Measurements from ENCODE around the gene VGLL4. TPM values are rescaled to one million over a fixed set of nuclear protein-coding genes. Genes with fewer than 3 reads are reported as not detected.

VGLL4 gene
- polyA plus RNA-seq, 1 donor from 2014 or later, result 113 TPM

GRCh38 chr3:11535243-11535960 lies 108.3 kb downstream of the VGLL4 start:
- Histone ChIP-seq H3K9ac (ENCODE audit: low read length) (no peak overlapping the region), H3F3A (ENCODE audit: insufficient read depth, low read length, poor library complexity, severe bottlenecking) (no peaks in the 10 kb centered on the region), H3K36me3 (ENCODE audit: insufficient read depth, low read length) (no peaks in the 10 kb centered on the region), H3K9me3 (ENCODE audit: low read length) (no peaks in the 10 kb centered on the region), H4K20me1 (ENCODE audit: insufficient read depth) (no peaks in the 10 kb centered on the region), H2AFZ (ENCODE audit: low read depth, low read length) (no peak overlapping the region), H3K4me2 (ENCODE audit: low read length) (no peak overlapping the region), H3K9me2 (ENCODE audit: insufficient read depth, low read length) (no peaks in the 10 kb centered on the region), H3K4me3 (ENCODE audit: low read length) (no peak overlapping the region), H3K27ac (ENCODE audit: low read length) (no peak overlapping the region), H3K27me3 (ENCODE audit: insufficient read depth, low read depth, low read length) (no peaks in the 10 kb centered on the region), H3K79me2 (replicated peaks; ENCODE audit: insufficient read depth, low read length) (no peaks in the 10 kb centered on the region)
- no peak for TF ChIP-seq SMC3 (conservative IDR thresholded peaks at IDR 0.05; ENCODE audit: poor library complexity)
- no peak for TF ChIP-seq TAF1 (IDR thresholded peaks at IDR 0.05; ENCODE audit: low read depth)
- no peak for TF ChIP-seq RAD21 (conservative IDR thresholded peaks at IDR 0.05)
- TF ChIP-seq REST (IDR thresholded peaks at IDR 0.05; ENCODE audit: borderline replicate concordance), result no peak
- no peak for TF ChIP-seq MXI1 (conservative IDR thresholded peaks at IDR 0.05; ENCODE audit: poor library complexity, severe bottlenecking)
- no peak for TF ChIP-seq EZH2 (IDR thresholded peaks at IDR 0.05; ENCODE audit: borderline replicate concordance, insufficient read depth, low read length, poor library complexity, severe bottlenecking)
- TF ChIP-seq EP300 (conservative IDR thresholded peaks at IDR 0.05; ENCODE audit: poor library complexity, severe bottlenecking), result no peak
- TF ChIP-seq, protein P1, sequence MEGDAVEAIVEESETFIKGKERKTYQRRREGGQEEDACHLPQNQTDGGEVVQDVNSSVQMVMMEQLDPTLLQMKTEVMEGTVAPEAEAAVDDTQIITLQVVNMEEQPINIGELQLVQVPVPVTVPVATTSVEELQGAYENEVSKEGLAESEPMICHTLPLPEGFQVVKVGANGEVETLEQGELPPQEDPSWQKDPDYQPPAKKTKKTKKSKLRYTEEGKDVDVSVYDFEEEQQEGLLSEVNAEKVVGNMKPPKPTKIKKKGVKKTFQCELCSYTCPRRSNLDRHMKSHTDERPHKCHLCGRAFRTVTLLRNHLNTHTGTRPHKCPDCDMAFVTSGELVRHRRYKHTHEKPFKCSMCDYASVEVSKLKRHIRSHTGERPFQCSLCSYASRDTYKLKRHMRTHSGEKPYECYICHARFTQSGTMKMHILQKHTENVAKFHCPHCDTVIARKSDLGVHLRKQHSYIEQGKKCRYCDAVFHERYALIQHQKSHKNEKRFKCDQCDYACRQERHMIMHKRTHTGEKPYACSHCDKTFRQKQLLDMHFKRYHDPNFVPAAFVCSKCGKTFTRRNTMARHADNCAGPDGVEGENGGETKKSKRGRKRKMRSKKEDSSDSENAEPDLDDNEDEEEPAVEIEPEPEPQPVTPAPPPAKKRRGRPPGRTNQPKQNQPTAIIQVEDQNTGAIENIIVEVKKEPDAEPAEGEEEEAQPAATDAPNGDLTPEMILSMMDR (IDR thresholded peaks at IDR 0.05; ENCODE audit: poor library complexity, severe bottlenecking), result no peak
- no peak for TF ChIP-seq POLR2AphosphoS5 (IDR thresholded peaks at IDR 0.05)

GRCh38 chr3:11534793-11535101 lies 109.0 kb downstream of the VGLL4 start:
- no peaks in the 10 kb centered on the region for H3K9me2 ChIP-seq (ENCODE audit: insufficient read depth, low read length)
- H2AFZ ChIP-seq (ENCODE audit: low read depth, low read length), result no peak overlapping the region
- H3K4me2 ChIP-seq (ENCODE audit: low read length), result no peak overlapping the region
- H3K9me3 ChIP-seq (ENCODE audit: low read length), result no peaks in the 10 kb centered on the region
- no peaks in the 10 kb centered on the region for H3F3A ChIP-seq (ENCODE audit: insufficient read depth, low read length, poor library complexity, severe bottlenecking)
- no peak overlapping the region for H3K27ac ChIP-seq (ENCODE audit: low read length)
- no peak overlapping the region for H3K4me3 ChIP-seq (ENCODE audit: low read length)
- no peaks in the 10 kb centered on the region for H3K36me3 ChIP-seq (ENCODE audit: insufficient read depth, low read length)
- no peaks in the 10 kb centered on the region for H3K27me3 ChIP-seq (ENCODE audit: insufficient read depth, low read depth, low read length)
- H4K20me1 ChIP-seq (ENCODE audit: insufficient read depth), result no peaks in the 10 kb centered on the region
- TF ChIP-seq EZH2 (IDR thresholded peaks at IDR 0.05; ENCODE audit: borderline replicate concordance, insufficient read depth, low read length, poor library complexity, severe bottlenecking) (no peak), REST (IDR thresholded peaks at IDR 0.05; ENCODE audit: borderline replicate concordance) (no peak), SMC3 (conservative IDR thresholded peaks at IDR 0.05; ENCODE audit: poor library complexity) (no peak), RAD21 (conservative IDR thresholded peaks at IDR 0.05) (no peak), TAF1 (IDR thresholded peaks at IDR 0.05; ENCODE audit: low read depth) (no peak), POLR2AphosphoS5 (IDR thresholded peaks at IDR 0.05) (no peak), EP300 (conservative IDR thresholded peaks at IDR 0.05; ENCODE audit: poor library complexity, severe bottlenecking) (no peak), MXI1 (conservative IDR thresholded peaks at IDR 0.05; ENCODE audit: poor library complexity, severe bottlenecking) (no peak)
- TF ChIP-seq, protein P1 (IDR thresholded peaks at IDR 0.05; ENCODE audit: poor library complexity, severe bottlenecking), result no peak
- no peak overlapping the region for H3K9ac ChIP-seq (ENCODE audit: low read length)
- no peaks in the 10 kb centered on the region for H3K79me2 ChIP-seq (replicated peaks; ENCODE audit: insufficient read depth, low read length)
